ENCODE data around the gene LSG1.

The LSG1 gene

GRCh38 chr3:194624956-194625355, 47.0 kb downstream of the LSG1 start:
- no peak for TF ChIP-seq CTCF (IDR thresholded peaks at IDR 0.05; ENCODE audit: low read depth, low read length)
- no peak overlapping the region for H3K4me3 ChIP-seq (ENCODE audit: low read depth, low read length)

GRCh38 chr3:194623449-194624290, 48.3 kb downstream of the LSG1 start:
- H3K4me3 ChIP-seq (ENCODE audit: low read depth, low read length), result no peak overlapping the region
- TF ChIP-seq CTCF (IDR thresholded peaks at IDR 0.05; ENCODE audit: low read depth, low read length), result no peak

DNA sequence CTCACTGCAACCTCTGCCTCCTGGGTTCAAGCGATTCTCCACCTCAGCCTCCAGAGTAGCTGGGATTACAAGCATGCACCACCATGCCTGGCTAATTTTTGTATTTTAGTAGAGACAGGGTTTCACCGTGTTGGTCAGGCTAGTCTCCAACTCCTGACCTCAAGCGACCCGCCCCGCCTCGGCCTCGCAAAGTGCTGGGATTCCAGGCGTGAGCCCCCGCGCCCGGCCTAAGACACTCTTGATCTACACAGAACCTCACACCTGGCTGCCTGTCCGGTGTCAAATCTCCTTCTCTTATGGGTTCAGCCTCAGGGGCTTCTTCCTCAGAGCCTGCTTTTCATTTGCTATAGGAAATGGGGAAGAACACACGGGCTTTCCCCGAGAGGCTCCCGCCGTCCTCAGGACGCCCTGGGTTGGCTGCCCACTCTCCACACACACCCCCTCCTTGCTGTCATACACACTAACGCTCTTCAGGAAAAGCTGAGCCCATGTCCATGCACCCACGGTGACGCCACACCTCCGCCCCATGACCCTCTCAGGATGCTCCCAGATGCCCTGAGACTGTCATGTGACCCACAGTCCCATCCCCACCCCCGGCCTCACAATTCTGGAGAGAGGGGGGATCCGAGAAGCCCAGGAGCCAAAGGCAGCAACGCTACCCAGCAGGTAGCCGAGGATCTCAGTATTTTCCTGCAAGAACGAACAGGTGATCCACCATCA, 49.2 kb downstream of the LSG1 start:
- H3K4me3 ChIP-seq (ENCODE audit: low read depth, low read length), result no peak overlapping the region
- no peak for TF ChIP-seq CTCF (IDR thresholded peaks at IDR 0.05; ENCODE audit: low read depth, low read length)

DNA sequence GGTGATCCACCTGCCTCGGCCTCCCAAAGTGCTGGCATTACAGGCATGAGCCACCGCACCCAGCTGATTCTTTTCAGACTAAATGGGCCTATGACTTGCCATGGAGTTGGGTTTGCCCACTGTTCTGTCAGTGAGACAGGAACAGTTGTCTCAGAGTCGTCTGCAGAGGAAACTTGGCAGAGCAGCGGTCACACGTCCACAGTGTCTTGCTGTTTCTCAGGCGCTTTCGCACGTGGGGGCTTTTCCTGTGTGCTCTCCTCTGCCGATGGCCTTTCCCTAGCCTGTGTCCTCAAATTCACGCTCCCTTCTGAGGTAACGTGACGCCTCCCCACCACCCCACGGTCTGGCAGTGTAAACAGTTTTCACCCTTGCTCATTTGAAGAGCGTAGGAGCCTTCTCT, 50.0 kb downstream of the LSG1 start:
- TF ChIP-seq CTCF (IDR thresholded peaks at IDR 0.05; ENCODE audit: low read depth, low read length), result no peak
- no peak overlapping the region for H3K4me3 ChIP-seq (ENCODE audit: low read depth, low read length)

GRCh38 chr3:194620196-194620595, 51.8 kb downstream of the LSG1 start:
- TF ChIP-seq CTCF (IDR thresholded peaks at IDR 0.05; ENCODE audit: low read depth, low read length), result no peak
- H3K4me3 ChIP-seq (ENCODE audit: low read depth, low read length), result no peak overlapping the region

DNA sequence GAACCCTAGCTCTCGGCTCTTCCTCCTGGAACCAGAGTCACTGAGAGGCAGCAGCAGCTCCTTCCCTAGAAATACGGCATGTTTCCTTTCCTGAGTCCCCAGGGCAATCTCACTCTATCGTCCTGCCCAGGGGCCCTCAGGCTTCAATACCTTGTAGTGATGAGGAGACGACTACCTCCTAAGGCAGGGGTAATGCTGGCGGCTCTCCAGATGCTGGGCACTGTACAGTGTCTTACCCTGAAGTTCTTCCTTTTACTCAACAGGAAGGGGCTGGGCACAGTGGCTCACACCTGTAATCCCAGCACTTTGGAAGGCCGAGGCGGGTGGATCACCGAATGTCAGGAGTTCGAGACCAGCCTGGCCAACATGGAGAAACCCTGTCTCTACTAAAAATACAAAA, 52.2 kb downstream of the LSG1 start:
- no peak overlapping the region for H3K4me3 ChIP-seq (ENCODE audit: low read depth, low read length)
- no peak for TF ChIP-seq CTCF (IDR thresholded peaks at IDR 0.05; ENCODE audit: low read depth, low read length)
